ENCODE data around the gene SPTBN4.
"Not testable (repeated sequence)": the region's sequence is repeated elsewhere in the genome, so short reads cannot be mapped to it uniquely, and the experiment has no call there.

The SPTBN4 gene

DNA sequence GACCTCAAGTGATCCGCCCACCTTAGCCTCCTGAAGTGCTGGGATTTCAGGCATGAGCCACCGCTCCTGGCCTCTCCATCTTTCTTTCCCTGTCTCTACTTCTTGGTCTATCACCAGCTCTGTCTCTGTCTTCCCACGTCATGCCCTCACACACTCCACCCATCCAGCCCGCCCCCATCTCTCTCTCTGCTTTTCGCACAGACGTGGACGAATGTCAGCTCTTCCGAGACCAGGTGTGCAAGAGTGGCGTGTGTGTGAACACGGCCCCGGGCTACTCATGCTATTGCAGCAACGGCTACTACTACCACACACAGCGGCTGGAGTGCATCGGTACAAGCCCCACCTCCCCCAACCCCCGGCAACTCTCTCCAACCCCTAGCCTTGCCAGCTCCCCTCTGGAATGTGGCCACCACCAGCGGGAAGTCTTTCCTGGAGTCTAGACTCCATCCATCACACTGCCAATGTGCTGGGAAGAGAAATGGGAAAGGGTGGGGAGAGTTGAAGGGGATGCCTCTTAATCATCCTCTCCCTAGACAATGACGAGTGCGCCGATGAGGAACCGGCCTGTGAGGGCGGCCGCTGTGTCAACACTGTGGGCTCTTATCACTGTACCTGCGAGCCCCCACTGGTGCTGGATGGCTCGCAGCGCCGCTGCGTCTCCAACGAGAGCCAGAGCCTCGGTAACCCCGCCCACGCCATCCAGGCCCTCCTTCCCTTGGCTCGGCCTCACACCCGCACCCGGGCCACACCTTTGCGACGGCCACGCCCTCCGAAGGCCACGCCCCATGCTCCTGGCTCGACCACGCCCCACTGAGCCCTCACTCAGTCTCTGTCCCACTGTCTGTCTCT lies 156.8 kb downstream of the SPTBN4 start:
- DNase-seq = no peak

DNA sequence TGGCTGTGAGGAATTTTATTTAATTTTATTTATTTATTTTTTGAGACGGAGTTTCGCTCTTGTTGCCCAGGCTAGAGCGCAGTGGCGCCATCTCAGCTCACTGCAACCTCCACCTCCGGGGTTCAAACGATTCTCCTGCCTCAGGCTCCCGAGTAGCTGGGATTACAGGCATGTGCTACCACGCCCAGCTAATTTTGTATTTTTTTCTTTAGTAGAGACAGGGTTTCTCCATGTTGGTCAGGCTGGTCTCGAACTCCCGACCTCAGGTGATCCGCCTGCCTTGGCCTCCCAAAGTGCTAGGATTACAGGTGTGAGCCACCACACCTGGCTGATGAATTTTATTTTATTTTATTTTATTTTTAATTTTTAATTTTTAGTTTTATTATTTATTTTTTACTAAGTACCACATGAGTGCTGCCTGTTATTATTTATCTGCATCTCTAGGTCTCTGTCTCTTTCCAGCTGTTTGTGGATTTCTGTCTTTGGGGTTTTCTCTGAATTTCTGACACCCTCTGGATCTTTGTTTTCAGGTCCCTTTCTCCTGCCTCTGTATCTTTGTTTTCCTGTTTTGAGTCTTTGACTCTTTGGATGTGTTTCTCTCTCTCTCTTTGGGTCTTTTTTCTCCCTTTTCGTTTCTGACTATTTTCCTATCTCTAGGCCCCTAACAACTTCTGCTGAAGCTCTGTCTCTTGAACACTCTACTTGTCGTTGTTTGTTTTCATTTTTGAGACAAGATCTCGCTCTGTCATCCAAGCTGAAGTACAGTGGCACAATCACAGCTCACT lies 157.8 kb downstream of the SPTBN4 start:
- DNase-seq = not testable (repeated sequence)

DNA sequence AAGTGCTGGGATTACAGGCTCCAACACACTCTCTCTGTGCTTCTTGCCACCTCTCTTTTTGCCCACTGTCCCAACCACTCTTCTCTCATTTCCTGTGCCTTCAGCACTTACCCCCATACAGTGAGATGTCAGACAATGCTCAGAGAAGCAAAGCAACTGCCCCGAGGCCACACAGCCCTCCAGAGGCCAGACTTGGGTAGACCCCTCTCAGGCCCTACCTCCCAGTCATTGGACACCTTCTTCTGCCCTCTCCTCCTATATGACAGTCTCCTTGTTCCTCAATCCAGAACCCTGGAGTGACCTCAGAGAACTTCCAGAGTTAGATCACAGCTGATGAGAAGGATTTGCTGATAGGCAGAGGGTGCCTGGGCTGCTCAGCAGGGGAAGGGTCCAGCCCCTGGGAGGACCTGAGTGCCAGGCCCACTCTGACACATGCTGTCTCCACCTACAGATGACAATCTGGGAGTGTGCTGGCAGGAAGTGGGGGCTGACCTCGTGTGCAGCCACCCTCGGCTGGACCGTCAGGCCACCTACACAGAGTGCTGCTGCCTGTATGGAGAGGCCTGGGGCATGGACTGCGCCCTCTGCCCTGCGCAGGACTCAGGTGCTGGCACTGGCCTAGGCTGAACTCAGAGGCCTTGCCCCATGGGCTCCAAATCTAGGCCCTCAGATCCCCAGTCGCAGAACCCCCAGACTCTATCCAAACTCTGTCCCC lies 158.8 kb downstream of the SPTBN4 start:
- no peak for DNase-seq
